HL-60 (cell line): Measurements from ENCODE around the gene KIF24.

Source experiments
- CTCF ChIP-seq: IDR thresholded peaks from one replicate; pipeline ENCODE4 v1.5.1; 2011; ENCODE audit warnings: low read length, control low read depth, inconsistent platforms; ENCODE audit not compliant: insufficient read depth
- GABPA ChIP-seq: IDR thresholded peaks from 2 replicates; pipeline ENCODE4 v1.6.1; 2012; ENCODE audit warnings: low read depth
- POLR2AphosphoS5 ChIP-seq: IDR thresholded peaks from 2 replicates; pipeline ENCODE4 v1.6.1; 2012; ENCODE audit warnings: low read depth

GRCh38 chr9:34334337-34334824, 5.3 kb upstream of the KIF24 start:
- TF ChIP-seq CTCF (no peak), GABPA (no peak), POLR2AphosphoS5 (no peak)
